Mesangial cell (primary cell): Measurements from ENCODE around the gene OOSP1. TPM values are rescaled to one million over a fixed set of nuclear protein-coding genes. Genes with fewer than 3 reads are reported as not detected.

ENCODE experiments used
- total RNA-seq: library from RNA; depleted of rRNA; stranded (reverse); fragments of >200 nt; gene quantifications from 2 replicates; pipeline ENCODE4 v1.2.3, GENCODE V29; 2015

OOSP1 gene, protein sequence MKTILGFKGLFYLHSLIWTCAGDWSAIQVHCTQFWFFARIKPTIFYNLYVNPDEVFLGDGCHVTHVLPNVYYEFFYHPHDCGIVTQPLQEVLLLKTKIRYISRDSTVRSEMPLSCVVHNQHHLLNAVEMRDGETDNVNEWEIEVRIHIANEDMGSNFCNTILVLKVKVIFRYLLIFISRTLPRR
- not detected in 2 replicates for total RNA-seq

DNA sequence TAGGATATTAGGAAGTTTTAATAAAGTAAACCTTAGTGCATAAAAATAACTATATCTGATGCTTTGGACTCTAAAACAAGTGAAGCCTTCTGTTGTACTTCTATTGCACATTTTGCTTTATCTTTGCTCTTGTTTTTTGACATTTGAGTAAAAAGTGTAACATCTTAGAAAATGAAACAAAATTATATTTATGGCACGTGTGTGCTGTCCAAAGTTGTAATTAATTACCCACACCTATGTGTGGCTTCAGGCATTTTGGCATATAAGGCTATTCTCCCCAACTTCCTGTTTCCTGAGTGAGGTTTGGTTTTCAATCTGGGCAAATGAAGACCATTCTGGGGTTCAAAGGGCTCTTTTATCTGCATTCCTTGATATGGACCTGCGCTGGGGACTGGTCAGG, at the start of gene OOSP1:
Gene OOSP1 (plus strand): TSS at position 301 of the 400 bp plus-strand sequence. CDS start 23 bp downstream, at position 324.

DNA sequence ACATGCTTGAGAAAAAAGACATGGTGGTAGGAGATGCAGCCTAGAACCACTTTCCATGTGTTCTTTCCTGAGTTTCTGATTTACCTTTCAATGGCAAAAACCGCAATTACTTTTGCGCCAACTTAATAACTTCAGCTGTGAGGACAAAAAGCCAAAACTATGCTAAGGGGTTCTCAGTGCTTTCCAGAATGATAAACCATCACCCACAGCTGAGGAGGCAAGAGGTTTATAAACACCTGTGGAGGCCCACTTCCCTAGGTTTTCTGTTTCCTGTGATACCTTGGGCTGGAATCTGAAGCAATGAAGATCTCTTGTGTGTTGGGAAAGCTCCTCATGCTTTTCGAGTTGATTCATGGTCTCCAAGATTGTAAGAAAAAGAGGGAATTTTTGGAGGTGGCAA, 25.5 kb downstream of the OOSP1 start, which contains the start of gene OOSP4A:
Gene OOSP4A (plus strand): TSS at position 301 of the 400 bp plus-strand sequence. CDS start 0 bp downstream, at position 301.

Other genes starting within 250 kb of the OOSP1 start
- not detected in 2 replicates for gene OR10V1, start 224.6 kb upstream of the OOSP1 start, total RNA-seq
- 19.7 and 48.4 TPM in 2 replicates for gene STX3, start 183.1 kb upstream of the OOSP1 start, total RNA-seq
- gene MRPL16, start 127.7 kb upstream of the OOSP1 start, total RNA-seq: 38.2 and 55.6 TPM in 2 replicates
- not detected in 2 replicates for gene CBLIF, start 92.9 kb upstream of the OOSP1 start, total RNA-seq
- not detected in 2 replicates for gene TCN1, start 71.9 kb upstream of the OOSP1 start, total RNA-seq
- not detected in 2 replicates for gene OOSP3, start 59.6 kb upstream of the OOSP1 start, total RNA-seq
- not detected in 2 replicates for gene OOSP4A, start 25.6 kb downstream of the OOSP1 start, total RNA-seq
- not detected in 2 replicates for gene OOSP4B, start 78.7 kb downstream of the OOSP1 start, total RNA-seq
- not detected in 2 replicates for gene OOSP2, start 102.0 kb downstream of the OOSP1 start, total RNA-seq
- not detected in 2 replicates for gene MS4A3, start 118.2 kb downstream of the OOSP1 start, total RNA-seq
- not detected in 2 replicates for gene MS4A2, start 150.2 kb downstream of the OOSP1 start, total RNA-seq
- not detected in 2 replicates for gene MS4A6A, start 244.7 kb downstream of the OOSP1 start, total RNA-seq